Body of pancreas (tissue), 4 donors: ENCODE data around the gene RPS6KA2. TPM values are rescaled to one million over a fixed set of nuclear protein-coding genes. Genes with fewer than 3 reads are reported as not detected.
"Not testable (repeated sequence)": the region's sequence is repeated elsewhere in the genome, so short reads cannot be mapped to it uniquely, and the experiment has no call there.

Source experiments
- ATAC-seq: fragments of 150-250 bp; one replicate; pipeline ENCODE4 v1.9.1; 2016
- DNase-seq, 4 donors: peaks; one replicate each; pipeline ENCODE4 v3.0.0-alpha.2; 2019
- H3K27ac ChIP-seq, 4 donors: fragments of 200-600 bp; sonication (generic); 1 replicate in 3 of 4; 2 replicates in 1 of 4; pipeline versions ENCODE4 v1.5.1 to v1.6.1; 2016 to 2019; ENCODE audit warnings: mild to moderate bottlenecking in 1 of 4, mixed read lengths in 1 of 4, moderate library complexity in 1 of 4
- H3K27me3 ChIP-seq, 2 donors: fragments of 200-600 bp; sonication (generic); one replicate each; pipeline ENCODE4 v1.6.0; 2016; ENCODE audit warnings: mild to moderate bottlenecking in 1 of 2
- H3K36me3 ChIP-seq, 2 donors: fragments of 200-600 bp; sonication (generic); replicated peaks in 1 of 2; 2 replicates each; pipeline ENCODE4 v1.5.1; 2016; ENCODE audit warnings: low read depth in 2 of 2; ENCODE audit not compliant: insufficient read depth in 1 of 2
- H3K4me1 ChIP-seq: fragments of 200-600 bp; sonication (generic); one replicate; pipeline ENCODE4 v1.6.0; 2016
- H3K4me3 ChIP-seq, 2 donors: fragments of 200-600 bp; sonication (generic); 1 replicate in 1 of 2; 2 replicates in 1 of 2; pipeline ENCODE4 v1.5.1; 2016 to 2019
- H3K9me3 ChIP-seq, 3 donors: fragments of 200-600 bp; sonication (generic); 1 replicate in 2 of 3; 2 replicates in 1 of 3; pipeline ENCODE4 v1.5.1; 2016
- POLR2A ChIP-seq, 3 donors: fragments of 450-650 bp; IDR thresholded peaks; one replicate each; pipeline ENCODE4 v1.6.1; 2016; ENCODE audit warnings: antibody characterized with exemption in 3 of 3, mild to moderate bottlenecking in 2 of 3
- WGBS, 2 donors: methylation state at CpG; one replicate each; pipeline ENCODE4 v1.1.5; 2017; 5-methylcytosine and 5-hydroxymethylcytosine counted together
- intact Hi-C: fragments of 100-400 bp; cut with DNase I; formaldehyde crosslinking; loops from one replicate; pipeline ENCODE4 v1.15.1; 2023
- total RNA-seq, 2 donors: library from RNA; depleted of rRNA; stranded (reverse); fragments of >200 nt; gene quantifications; one replicate each; pipeline ENCODE4 v1.1.0, GENCODE V29; 2016
- TF ChIP-seq, protein P1 (sequence below), 7 experiments: fragments of 450-650 bp in 4 of 7; fragments of 200-600 bp in 3 of 7; sonication (generic) in 3 of 7; IDR thresholded peaks; one replicate each; pipeline ENCODE4 v1.5.1; 2016 to 2019; ENCODE audit warnings: antibody characterized with exemption in 7 of 7

The RPS6KA2 gene
- total RNA-seq, 2 donors from 2014 or later = 24.4 to 53.7 TPM

DNA sequence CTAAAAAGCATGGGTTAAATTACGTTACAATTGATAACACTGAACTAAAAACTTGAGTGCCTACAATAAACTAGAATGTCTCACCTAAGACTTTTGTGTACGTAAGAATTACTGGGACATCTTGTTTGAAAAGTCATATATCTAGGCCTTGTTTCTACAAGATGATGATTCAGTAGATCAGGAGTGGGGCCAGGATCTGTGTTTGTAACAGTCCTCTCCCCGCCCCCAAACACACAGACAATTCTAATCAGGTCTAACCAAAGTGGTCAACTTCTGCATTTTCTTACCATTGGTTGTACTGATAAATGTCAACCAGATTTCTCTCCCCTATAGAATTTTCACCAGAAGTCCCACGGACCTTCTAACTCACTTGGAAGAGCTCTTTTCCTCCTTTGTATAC lies 97.5 kb downstream of the RPS6KA2 start:
- ATAC-seq = no peak
- Histone ChIP-seq H3K27ac (no peak overlapping the region), H3K36me3 (no peaks in the 10 kb centered on the region), H3K4me3 (no peak overlapping the region), H3K27me3 (no peaks in the 10 kb centered on the region), H3K4me1 (peaks cover 5% of the 10 kb centered on the region), H3K9me3 (no peaks in the 10 kb centered on the region)
- no peak for TF ChIP-seq POLR2A (IDR thresholded peaks at IDR 0.05)
- TF ChIP-seq, protein P1, sequence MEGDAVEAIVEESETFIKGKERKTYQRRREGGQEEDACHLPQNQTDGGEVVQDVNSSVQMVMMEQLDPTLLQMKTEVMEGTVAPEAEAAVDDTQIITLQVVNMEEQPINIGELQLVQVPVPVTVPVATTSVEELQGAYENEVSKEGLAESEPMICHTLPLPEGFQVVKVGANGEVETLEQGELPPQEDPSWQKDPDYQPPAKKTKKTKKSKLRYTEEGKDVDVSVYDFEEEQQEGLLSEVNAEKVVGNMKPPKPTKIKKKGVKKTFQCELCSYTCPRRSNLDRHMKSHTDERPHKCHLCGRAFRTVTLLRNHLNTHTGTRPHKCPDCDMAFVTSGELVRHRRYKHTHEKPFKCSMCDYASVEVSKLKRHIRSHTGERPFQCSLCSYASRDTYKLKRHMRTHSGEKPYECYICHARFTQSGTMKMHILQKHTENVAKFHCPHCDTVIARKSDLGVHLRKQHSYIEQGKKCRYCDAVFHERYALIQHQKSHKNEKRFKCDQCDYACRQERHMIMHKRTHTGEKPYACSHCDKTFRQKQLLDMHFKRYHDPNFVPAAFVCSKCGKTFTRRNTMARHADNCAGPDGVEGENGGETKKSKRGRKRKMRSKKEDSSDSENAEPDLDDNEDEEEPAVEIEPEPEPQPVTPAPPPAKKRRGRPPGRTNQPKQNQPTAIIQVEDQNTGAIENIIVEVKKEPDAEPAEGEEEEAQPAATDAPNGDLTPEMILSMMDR (IDR thresholded peaks at IDR 0.05) = no peak
- no peak for DNase-seq
- intact Hi-C loops = no loop called here
- 83 to 93% methylated on average over 4 of the region's 4 CpGs for WGBS, 2 donors

GRCh38 chr6:166529058-166529457 lies 98.0 kb downstream of the RPS6KA2 start:
- H3K27ac ChIP-seq, H3K9me3 ChIP-seq, H3K36me3 ChIP-seq, H3K4me3 ChIP-seq, H3K27me3 ChIP-seq, ATAC-seq, H3K4me1 ChIP-seq, intact Hi-C loops, DNase-seq: not testable (repeated sequence)
- 83 to 100% methylated on average over 1 of the region's 1 CpG for WGBS, 2 donors

GRCh38 chr6:166527849-166528248 lies 99.2 kb downstream of the RPS6KA2 start:
- peaks cover 5% of the 10 kb centered on the region for H3K4me1 ChIP-seq
- no peaks in the 10 kb centered on the region for H3K9me3 ChIP-seq
- no peaks in the 10 kb centered on the region for H3K27me3 ChIP-seq
- no peak overlapping the region for H3K4me3 ChIP-seq
- ATAC-seq (peak; percentile 50), DNase-seq (no peak)
- H3K27ac ChIP-seq = no peak overlapping the region
- intact Hi-C loops = no loop called here
- 29 to 44% methylated on average over 4 of the region's 4 CpGs for WGBS, 2 donors
- TF ChIP-seq, protein P1 (IDR thresholded peaks at IDR 0.05) = no peak
- TF ChIP-seq POLR2A (IDR thresholded peaks at IDR 0.05) = no peak
- no peaks in the 10 kb centered on the region for H3K36me3 ChIP-seq

GRCh38 chr6:166526937-166527336 lies 100.1 kb downstream of the RPS6KA2 start:
- 74 to 76% methylated on average over 9 to 10 of the region's 10 CpGs for WGBS, 2 donors
- no peaks in the 10 kb centered on the region for H3K36me3 ChIP-seq
- DNase-seq = no peak
- intact Hi-C loops = no loop called here
- H3K9me3 ChIP-seq = no peaks in the 10 kb centered on the region
- no peaks in the 10 kb centered on the region for H3K27me3 ChIP-seq
- H3K4me1 ChIP-seq = peaks cover 5% of the 10 kb centered on the region
- no peak overlapping the region for H3K27ac ChIP-seq
- TF ChIP-seq POLR2A (IDR thresholded peaks at IDR 0.05) = no peak
- TF ChIP-seq, protein P1 (IDR thresholded peaks at IDR 0.05) = no peak
- ATAC-seq = no peak
- no peak overlapping the region for H3K4me3 ChIP-seq

- no peaks in the 10 kb centered on the region for H3K36me3 ChIP-seq
- H3K27me3 ChIP-seq = no peaks in the 10 kb centered on the region
- no peak for ATAC-seq
- H3K4me3 ChIP-seq = no peak overlapping the region
- no peak overlapping the region for H3K27ac ChIP-seq
- DNase-seq = no peak
- TF ChIP-seq, protein P1 (IDR thresholded peaks at IDR 0.05) = no peak
- TF ChIP-seq POLR2A (IDR thresholded peaks at IDR 0.05) = no peak
- WGBS, 2 donors = 91 to 95% methylated on average over 9 of the region's 9 CpGs
- H3K9me3 ChIP-seq = no peaks in the 10 kb centered on the region
- intact Hi-C loops = no loop called here
- H3K4me1 ChIP-seq = peaks cover 5% of the 10 kb centered on the region
Observed at GRCh38 chr6:166525567-166525966, 101.5 kb downstream of the RPS6KA2 start.
